ENCODE data around the gene LRRC4B. TPM values are rescaled to one million over a fixed set of nuclear protein-coding genes. Genes with fewer than 3 reads are reported as not detected.

The LRRC4B gene
- total RNA-seq, 1 experiment from 2014 or later, result 0.54 TPM

- no peaks in the 10 kb centered on the region for H3K4me1 Mint-ChIP-seq (ENCODE audit: low read depth, unreplicated experiment)
- peak; percentile 66 to 71 for TF ChIP-seq CTCF (IDR thresholded peaks at IDR 0.05; ENCODE audit: insufficient read depth in 1 of 2, low read depth in 1 of 2, low read length in 1 of 2, severe bottlenecking in 1 of 2, unreplicated experiment in 1 of 2)
- ChIA-PET CTCF (interaction anchor here (0.8 to 2.1 kb wide), 4 partner anchors 13 to 122 kb away, joined by 4 to 6 read pairs (median 6); partner anchors contain the start of gene JOSD2), POLR2A (no interaction called here)
- H3K27me3 Mint-ChIP-seq (ENCODE audit: insufficient read depth, unreplicated experiment), result no peaks in the 10 kb centered on the region
- peak overlapping the region; percentile 43 for H3K4me3 Mint-ChIP-seq (ENCODE audit: unreplicated experiment)
- H3K4me1 ChIP-seq, result no peaks in the 10 kb centered on the region
- DNase-seq, result peak in 1 of 2 experiments; percentile 63
- no TSS peak for BruUV-seq (replicated peaks)
- H3K36me3 Mint-ChIP-seq (ENCODE audit: insufficient read depth, unreplicated experiment), result peaks cover 42% of the 10 kb centered on the region
- no peaks in the 10 kb centered on the region for H3K36me3 ChIP-seq (ENCODE audit: control insufficient read depth, insufficient read depth, low read length)
- peak overlapping the region; percentile 70 for H3K27ac Mint-ChIP-seq (ENCODE audit: unreplicated experiment)
- H3K9me3 Mint-ChIP-seq (ENCODE audit: unreplicated experiment), result no peaks in the 10 kb centered on the region
- intact Hi-C loops (cut with micrococcal nuclease; ENCODE audit: unreplicated experiment), result no loop called here
- H3K4me3 ChIP-seq (ENCODE audit: low read depth, low read length), result no peak overlapping the region
- no peaks in the 10 kb centered on the region for H3K27me3 ChIP-seq (replicated peaks; ENCODE audit: control insufficient read depth, insufficient read depth, low read length)
- H3K9me3 ChIP-seq, result no peaks in the 10 kb centered on the region
Measured at GRCh38 chr19:50478901-50479715, 89.1 kb downstream of the LRRC4B start.

- H3K9me3 ChIP-seq, result no peaks in the 10 kb centered on the region
- no peaks in the 10 kb centered on the region for H3K36me3 ChIP-seq (ENCODE audit: control insufficient read depth, insufficient read depth, low read length)
- no peak overlapping the region for H3K4me3 ChIP-seq (ENCODE audit: low read depth, low read length)
- Mint-ChIP-seq H3K36me3 (ENCODE audit: insufficient read depth, unreplicated experiment) (peaks cover 42% of the 10 kb centered on the region), H3K9me3 (ENCODE audit: unreplicated experiment) (no peaks in the 10 kb centered on the region), H3K27me3 (ENCODE audit: insufficient read depth, unreplicated experiment) (no peaks in the 10 kb centered on the region), H3K27ac (ENCODE audit: unreplicated experiment) (no peak overlapping the region), H3K4me1 (ENCODE audit: low read depth, unreplicated experiment) (no peaks in the 10 kb centered on the region), H3K4me3 (ENCODE audit: unreplicated experiment) (peak overlapping the region; percentile 89)
- no peak for TF ChIP-seq CTCF (IDR thresholded peaks at IDR 0.05; ENCODE audit: insufficient read depth in 1 of 2, low read depth in 1 of 2, low read length in 1 of 2, severe bottlenecking in 1 of 2, unreplicated experiment in 1 of 2)
- no peaks in the 10 kb centered on the region for H3K27me3 ChIP-seq (replicated peaks; ENCODE audit: control insufficient read depth, insufficient read depth, low read length)
- H3K4me1 ChIP-seq, result no peaks in the 10 kb centered on the region
- CTCF ChIA-PET, result interaction anchor here (1.7 to 2.1 kb wide), 2 partner anchors 109 to 121 kb away, joined by 5 to 6 read pairs; no protein-coding TSS in a partner anchor
- POLR2A ChIA-PET, result no interaction called here
- intact Hi-C loops (cut with micrococcal nuclease; ENCODE audit: unreplicated experiment), result no loop called here
- DNase-seq, result no peak
- no TSS peak for BruUV-seq (replicated peaks)
Measured at GRCh38 chr19:50477751-50478515, 90.3 kb downstream of the LRRC4B start.

GRCh38 chr19:50476907-50477238 lies 91.4 kb downstream of the LRRC4B start:
- TF ChIP-seq CTCF (IDR thresholded peaks at IDR 0.05; ENCODE audit: insufficient read depth in 1 of 2, low read depth in 1 of 2, low read length in 1 of 2, severe bottlenecking in 1 of 2, unreplicated experiment in 1 of 2), result no peak
- no peaks in the 10 kb centered on the region for H3K4me1 Mint-ChIP-seq (ENCODE audit: low read depth, unreplicated experiment)
- Histone ChIP-seq H3K27me3 (replicated peaks; ENCODE audit: control insufficient read depth, insufficient read depth, low read length) (no peaks in the 10 kb centered on the region), H3K9me3 (no peaks in the 10 kb centered on the region), H3K4me1 (no peaks in the 10 kb centered on the region), H3K4me3 (ENCODE audit: low read depth, low read length) (peak overlapping the region; percentile 51), H3K36me3 (ENCODE audit: control insufficient read depth, insufficient read depth, low read length) (no peaks in the 10 kb centered on the region)
- H3K36me3 Mint-ChIP-seq (ENCODE audit: insufficient read depth, unreplicated experiment), result peaks cover 42% of the 10 kb centered on the region
- intact Hi-C loops (cut with micrococcal nuclease; ENCODE audit: unreplicated experiment), result loop anchor here (1.0 kb wide), 1 partner anchor 34 kb away; the partner anchor contains the start of gene JOSD2
- TSS peak; percentile 70 for BruUV-seq (replicated peaks)
- peak overlapping the region; percentile 54 for H3K27ac Mint-ChIP-seq (ENCODE audit: unreplicated experiment)
- POLR2A ChIA-PET, result no interaction called here
- peak overlapping the region; percentile 89 for H3K4me3 Mint-ChIP-seq (ENCODE audit: unreplicated experiment)
- no peaks in the 10 kb centered on the region for H3K9me3 Mint-ChIP-seq (ENCODE audit: unreplicated experiment)
- DNase-seq, result no peak
- CTCF ChIA-PET, result no interaction called here
- no peaks in the 10 kb centered on the region for H3K27me3 Mint-ChIP-seq (ENCODE audit: insufficient read depth, unreplicated experiment)

Measured in Caco-2 (cell line).